T-helper 1 cell (primary cell): ENCODE measurements around the gene SOX30.

Source experiments
- DNase-seq, 5 donors: peaks; one replicate each; pipeline ENCODE4 v3.0.0-alpha.2; 2012 to 2020

SOX30 gene

DNA sequence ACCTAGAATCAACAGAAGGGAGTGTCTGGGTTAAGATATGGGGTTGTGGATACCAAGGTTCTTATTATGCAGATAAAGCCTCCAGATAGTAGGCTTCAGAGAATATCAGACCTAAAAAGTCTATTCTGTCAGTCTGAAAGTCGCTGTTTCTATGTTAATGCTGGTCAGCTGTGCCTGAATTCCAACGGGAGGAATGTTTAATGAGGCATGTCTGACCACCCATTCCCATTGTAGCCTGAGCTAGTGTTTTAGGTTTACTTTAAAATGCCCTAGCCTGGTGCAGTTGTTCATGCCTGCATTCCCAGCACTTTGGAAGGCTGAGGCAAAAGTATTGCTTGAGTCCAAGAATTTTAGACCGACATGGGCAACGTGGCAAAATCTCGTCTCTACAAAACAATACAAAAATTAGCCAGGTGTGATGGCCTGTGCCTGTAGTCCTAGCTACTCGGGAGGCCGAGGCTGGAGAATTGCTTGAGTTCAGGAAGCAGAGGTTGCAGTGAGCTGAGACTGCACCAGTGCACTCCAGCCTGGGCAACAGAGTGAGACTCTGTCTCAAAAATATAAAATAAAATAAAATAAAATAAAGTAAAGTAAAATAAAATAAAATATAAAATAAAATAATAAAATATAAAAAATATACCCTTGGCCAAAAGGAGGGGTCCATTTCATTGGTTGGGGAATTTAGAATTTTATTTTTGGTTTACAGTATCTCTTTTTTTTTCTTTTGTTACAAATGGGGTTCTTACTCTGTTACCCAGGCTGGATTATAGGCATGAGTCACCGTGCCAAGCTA lies 7.8 kb upstream of the SOX30 start:
- no peak for DNase-seq

DNA sequence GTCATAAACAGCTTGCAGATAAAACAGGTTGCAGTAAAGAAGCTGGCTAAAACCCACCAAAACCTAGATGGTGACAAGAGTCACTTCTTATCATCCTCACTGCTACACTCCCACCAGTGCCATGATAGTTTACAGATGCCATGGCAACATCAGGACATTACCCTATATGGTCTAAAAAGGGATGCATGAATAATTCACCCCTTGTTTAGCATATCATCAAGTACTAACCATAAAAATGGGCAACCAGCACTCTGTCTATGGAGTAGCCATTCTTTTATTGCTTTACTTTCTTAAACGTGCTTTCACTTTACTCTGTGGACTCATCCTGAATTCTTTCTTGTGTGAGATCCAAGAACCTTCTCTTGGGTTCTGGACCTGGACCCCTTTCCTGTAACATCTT lies 6.7 kb upstream of the SOX30 start:
- DNase-seq = no peak

DNA sequence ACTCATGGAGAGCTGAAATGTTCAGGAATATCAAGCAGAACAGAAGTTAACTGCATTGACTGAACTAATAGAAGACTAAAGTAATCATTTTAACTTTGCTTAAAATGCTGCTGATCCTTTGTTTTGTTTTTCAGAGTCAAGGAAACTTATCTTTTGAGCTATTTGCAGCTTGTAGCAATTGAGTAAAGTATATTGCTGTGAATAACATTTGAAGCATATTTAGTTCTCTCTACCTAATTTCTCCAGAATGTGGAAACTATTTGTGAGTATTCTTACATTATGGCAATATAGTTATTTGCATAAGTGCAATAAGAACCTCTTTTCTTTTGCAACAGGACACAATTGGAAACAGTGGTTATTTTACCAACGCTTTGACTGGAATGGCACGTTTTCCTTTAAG lies 5.3 kb upstream of the SOX30 start:
- DNase-seq = no peak

DNA sequence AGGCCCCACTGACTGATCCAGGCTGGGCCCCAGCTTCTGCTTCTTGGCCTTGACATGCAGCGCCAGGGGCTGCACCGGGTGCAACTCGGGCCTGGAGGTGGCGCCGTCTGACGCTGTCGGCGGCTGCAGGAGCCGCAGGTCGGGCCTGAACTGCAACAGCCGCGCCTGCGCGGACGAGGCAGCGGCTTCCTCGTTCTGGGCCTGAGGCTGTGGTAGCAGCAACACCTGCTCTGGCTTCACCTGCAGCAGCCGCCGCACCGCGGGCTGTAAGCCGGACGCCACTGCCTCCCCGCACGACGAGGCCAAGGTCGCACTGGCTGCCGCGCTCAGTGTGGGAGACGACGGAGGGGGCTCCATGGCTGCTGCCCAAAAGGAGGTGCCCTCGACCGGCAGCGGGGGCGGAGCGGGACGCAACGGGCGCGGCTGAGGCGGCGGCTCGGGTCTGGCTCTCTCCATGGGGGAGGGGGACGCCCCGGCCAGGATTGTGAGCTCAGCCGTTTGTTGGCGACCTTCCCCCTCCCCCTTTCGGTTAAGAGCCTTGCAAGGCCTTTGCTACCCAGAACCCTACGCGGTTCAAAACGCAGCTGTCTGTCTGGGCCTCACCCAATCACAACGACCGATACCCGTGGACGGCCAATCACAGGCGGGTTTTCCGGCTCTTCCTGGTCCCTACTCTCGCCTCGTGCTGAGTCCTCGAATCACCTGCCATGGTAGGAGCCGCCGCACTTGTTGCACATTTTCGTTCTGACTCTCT lies 438 bp downstream of the SOX30 start:
- peak; percentile 68 to 91 (median 72) for DNase-seq

DNA sequence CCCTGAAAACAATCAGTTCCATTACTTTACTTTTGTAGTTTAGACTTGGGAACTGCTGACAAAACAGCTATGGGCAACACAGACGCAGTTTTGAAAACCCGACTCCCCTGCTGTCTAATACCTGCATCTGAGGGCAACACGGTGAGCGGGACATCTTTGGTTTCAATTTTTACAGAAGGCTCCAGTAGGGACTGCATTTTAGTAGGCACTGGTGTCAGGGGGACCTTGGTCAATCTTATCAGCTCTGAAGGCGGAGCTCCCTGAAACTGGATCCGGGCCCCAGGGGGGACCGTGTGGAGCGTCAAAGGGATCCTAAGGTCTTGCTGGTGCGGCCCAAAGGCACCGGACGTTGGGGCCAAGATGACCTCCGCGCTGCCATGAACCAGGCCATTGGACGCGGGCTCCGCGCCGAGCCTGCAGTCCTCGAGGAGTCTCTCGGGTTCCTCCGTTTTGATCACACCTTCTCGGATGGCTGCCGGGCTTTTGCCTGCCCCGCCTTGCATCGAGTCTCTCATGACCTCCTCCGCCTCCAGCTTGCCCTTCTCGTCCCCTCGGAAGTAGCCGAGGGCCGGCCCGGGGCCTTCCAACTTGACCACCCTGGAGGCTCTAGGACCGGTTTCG lies 1.1 kb downstream of the SOX30 start:
- no peak for DNase-seq

DNA sequence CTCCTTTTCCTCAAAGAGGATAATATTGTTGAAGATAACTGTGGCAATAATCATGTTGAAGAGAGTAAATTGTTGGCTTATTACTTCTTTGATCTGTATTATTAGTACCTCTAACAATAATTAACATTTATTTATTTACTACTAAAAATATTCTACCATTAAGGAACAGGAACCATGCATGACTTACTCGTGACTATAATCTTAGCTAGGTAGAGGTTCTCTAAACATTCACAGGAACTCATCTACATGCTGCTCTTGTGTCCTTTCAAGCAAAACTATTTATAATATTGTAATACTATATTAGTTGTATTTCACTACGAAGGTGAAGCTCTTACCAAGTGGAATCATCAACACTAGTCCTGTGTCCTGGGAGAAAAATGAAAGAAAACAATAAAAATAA lies 3.1 kb downstream of the SOX30 start:
- no peak for DNase-seq

DNA sequence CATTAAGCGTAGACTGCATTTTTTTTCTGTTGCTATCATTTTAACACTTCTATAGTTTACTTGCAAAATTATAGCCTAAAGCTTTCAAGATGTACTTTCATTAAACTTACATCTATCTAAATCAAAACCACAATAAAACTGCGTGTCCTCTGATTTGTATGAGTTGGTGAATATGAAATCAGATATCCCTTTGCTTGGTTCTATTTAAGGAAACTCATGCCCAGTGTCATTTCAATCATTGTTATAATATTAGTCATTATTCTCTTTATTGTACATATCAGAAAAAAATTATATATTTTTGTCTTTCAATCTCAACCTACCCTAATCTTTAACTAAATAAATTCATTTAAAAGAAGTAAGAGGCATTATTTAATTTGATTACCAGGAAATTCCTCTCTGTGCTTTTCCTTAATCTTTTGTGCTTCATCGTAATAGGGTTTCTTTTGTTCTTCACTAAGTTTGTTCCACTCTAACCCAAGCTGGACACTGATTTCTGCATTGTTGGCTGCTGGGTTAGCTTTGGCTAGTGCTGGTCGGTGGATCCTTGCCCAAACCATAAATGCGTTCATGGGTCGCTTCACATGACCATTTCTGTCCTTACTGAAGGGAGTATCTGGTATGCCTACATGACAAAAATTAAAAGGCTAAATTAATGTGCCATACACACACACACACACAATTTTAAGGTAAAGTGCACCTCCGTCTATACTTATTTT lies 3.8 kb downstream of the SOX30 start:
- no peak for DNase-seq

DNA sequence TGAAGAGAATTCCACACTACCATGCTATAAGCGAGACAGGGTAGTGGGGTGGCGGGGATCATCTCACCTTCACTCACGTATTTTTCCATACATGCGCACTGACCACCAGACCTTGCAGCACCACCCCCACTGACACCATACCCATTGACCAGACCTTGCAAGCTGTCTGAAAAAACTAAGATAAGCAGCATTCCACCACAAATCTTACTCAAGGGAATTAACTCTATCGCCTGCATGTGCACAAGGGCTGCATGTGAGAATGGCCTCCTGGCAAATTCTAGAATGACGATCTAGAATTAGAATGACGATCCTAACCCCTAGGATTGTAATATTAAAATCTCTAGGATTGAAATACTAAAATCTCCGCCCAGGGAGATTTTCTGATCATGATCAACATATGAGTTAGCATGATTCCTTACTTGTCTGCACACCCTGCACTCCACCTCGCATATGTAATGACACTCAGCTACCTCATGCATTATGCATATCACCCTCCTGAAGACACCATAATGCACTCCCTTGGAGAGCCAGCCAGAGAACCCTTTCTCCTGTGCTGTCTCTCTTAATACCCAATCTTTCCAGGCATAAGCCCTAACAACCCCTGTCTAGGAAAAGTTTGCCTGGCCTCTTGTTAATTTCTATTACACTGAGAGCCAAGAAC lies 11.7 kb downstream of the SOX30 start:
- no peak for DNase-seq

DNA sequence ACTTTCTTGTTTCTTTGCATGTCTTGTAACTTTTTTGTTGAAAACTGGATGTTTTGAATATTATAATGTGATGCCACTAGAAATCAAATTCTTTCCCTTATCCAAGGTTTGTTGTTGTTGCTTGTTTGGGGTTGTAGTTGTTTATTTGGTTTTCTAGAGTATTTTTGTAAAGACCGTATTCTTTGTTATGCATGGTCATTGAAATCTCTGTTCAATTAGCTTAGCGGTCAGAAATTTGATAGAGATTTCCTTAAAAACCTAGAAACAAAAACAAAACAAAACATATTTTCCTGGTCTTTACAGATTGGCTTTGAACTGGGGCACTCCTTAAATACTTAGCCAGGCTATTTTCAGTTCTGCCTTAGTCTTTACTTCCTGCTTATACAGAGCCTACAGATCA lies 21.9 kb downstream of the SOX30 start:
- no peak for DNase-seq

DNA sequence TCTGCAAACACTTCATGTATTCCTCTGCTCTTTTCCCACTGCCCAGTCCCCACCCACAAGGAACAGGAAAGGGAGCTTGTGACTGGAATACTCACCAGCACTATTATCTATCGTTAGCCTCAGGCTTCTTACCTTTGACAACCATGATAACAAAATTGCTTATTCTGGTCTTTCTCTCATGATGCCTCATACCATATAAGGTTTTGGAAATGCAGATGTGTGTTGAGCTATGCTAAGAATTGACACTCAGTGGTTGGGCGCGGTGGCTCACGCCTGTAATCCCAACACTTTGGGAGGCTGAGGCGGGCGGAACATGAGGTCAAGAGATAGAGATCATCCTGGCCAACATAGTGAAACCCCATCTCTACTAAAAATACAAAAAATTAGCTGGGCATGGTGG lies 25.4 kb downstream of the SOX30 start:
- no peak for DNase-seq

DNA sequence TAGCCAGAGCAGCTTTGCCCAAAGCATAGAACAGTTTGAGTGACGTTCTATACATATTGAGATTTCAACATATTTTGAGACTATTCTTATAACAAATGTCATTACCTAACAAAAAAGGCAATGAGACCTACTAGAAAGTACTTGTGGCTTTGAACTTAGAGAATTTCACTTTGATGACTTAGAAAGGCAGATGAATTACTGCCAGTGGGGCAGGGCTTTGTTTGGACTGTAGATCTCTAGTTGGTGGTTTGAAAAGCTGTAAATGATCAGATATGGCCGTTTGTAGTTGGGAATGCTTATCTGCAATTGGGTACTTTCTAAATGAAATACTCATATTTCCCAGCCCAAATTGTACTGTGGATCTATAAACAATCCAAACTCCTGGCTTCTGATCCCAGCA lies 28.1 kb downstream of the SOX30 start:
- DNase-seq = no peak

DNA sequence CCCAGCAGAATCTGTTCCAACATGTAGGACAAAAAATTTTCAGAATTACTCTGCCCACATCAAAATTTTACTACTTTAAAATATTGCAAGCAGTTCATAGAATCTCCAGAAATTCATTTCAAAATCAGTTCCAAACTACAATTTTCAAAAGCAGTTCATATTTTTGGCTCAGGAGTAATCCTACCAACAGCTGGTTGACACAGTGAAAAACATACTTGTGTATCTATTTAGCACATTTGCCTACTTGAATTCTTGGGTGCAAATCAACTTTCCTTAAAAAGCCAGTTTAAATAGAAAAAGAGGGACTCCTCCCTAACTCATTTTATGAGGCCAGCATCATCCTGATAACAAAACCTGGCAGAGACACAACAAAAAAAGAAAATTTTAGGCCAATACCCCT lies 31.5 kb downstream of the SOX30 start:
- no peak for DNase-seq

DNA sequence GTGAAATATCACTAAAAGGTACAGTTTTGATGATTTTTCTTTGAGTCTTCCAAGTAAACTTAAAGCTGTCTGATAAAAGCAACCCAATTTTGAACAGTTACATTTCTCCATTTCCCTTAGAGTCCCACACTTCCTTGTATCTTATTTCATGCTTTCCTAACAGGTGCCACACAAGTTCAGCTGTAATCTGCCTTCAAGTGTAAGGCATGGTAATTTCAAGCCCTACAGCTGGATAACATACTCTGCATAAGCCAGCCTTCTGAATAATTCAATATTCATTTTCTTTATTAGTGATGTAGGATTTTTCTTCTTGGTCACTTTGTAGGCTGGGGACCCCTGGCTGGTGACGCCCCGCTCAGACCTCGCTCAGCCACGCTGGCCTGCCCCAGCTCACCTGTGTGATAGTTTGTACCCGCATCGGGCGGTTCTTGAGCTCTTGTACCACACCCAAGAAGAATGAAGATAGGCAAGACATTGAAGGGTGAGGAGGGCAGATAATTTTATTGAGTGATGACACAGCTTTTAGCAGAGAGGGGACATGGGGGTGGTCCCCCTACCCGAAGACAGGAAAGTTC lies 34.0 kb downstream of the SOX30 start:
- DNase-seq = no peak

DNA sequence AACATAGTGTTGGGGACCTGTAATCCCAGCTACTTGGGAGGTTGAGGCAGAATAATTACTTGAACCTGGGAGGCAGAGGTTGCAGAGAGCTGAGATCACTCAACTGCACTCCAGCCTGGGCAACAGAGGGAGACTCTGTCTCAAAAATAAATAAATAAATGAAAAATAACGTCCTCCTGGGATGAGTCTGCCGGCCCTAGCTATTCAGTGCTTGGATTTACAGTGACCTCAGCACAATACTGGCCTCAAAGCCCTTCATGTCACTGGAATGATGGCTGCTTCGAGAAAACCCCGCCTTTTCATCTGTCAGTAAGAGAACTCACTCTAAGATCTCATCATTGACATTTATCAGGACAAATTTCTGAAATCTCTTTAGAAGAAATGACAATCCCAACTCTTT lies 35.5 kb downstream of the SOX30 start:
- DNase-seq = no peak

DNA sequence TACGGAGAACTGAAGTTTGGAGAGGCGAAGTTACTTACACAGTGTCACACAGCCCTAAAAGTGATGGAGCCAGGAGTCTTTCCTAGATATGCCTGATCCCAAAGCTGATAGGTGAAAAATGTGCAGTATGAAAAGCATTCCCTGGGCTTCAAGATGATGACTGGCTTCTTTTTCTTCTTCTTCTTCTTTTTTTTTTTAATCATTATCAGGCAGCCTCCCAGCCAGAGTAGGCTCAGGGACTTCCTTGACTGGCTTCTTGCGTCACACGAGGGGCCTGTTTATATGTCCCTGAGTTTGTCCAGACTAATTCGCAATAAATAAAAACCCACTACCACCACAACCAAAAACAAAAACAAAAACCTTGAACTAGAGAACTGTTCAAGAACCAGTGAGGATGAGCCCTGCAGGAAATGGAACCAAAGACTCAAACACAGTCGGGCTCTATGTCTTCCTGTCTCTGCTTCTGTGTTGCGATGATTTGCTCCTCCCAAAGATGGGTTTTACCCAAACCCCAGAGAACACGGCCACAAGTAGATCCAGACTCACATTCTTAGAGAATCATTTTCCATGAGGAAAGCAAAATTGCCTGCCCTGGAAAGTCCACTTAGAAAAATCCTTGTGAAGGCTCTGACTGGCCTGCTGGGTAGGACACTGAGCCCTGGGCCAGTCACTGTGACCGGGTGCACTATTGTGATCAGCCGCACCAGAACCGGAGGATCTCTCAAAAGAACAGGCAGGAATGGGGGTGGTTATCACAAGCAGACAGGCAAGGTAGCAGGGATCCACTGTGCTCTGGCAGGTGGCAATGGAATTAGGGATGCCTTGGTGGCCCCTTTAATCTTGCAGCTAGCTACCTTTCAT lies 38.6 kb downstream of the SOX30 start:
- DNase-seq = peak in 2 of 5 donors; percentile 9 to 43

DNA sequence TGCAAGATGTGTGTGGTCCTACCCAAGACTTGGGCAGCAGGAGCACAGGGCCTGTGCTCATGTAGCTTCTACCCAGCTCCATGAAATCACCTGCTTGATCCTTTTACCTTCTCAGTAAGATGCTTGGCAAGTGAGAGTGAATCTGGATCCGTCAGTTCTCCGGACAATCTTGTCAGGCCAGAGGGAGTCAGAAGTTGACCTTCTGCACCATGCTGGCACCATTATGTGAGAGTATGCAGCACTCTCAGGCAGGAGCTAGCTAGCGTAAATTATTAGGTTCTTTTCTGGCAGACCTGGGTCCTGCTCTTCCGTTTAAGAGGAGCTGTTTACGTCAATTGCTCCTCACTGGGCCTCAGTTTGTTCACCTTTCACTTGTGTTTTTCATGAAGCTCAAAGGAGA lies 39.7 kb downstream of the SOX30 start:
- DNase-seq = no peak

DNA sequence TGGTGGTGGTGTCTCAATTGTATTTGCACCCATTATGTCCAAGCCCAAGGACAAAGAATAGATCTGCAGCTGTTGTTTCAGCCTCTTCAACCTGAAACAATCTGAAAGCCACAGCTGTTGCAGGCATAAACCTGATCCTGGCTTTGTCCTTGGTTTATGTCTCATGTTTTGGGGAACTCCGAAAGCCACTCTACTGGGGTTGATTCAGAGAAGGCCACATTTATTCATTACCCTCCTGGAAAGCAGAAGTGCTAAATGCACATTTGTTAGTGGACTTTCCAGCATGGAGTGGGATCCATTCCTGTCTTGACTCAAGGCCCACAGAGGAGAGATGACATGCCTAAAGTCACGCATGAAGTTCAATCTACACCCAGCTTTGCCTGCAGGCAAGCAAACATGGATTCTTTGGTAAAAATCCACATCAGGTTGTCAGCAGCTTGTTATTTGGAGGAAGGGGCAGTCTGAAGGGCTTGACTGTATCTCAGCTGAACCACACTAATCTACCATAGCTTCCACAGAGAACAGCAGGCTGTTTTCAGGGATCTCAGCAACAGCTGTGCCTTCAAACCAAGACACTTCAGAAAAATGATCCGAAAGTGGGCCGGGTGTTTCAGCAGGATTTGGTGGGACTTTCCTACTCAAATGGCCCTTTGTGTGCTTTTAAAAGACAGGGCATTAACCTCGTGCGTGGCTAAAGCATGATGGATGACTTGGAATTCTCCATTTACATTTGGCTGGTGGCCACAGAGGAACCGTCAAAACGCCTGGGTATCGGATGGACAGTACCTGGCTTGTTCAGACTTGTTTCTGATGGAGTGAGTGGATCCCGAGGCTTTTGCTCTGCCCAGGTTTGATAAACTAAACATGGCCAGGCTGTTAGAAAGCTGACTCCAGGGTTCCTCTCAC lies 40.4 kb downstream of the SOX30 start:
- no peak for DNase-seq

DNA sequence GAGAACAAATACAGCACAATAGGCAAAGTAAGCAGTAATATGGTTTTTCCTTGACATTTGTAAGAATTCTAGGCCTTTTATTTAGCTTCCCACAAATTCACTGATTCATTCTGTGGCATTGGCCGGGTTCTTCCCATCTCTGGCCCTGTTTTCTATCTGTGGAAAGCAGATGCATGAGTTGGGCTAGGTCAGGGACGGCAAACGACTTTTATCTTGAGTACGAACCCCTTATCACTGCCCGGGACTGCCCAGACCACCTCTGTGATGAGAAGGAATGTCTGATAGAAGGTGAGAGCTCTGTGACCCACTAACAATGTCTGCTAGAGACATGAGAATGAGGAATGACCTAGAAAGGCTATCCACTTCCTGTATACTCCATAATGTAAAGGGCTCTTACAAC lies 41.2 kb downstream of the SOX30 start:
- no peak for DNase-seq

DNA sequence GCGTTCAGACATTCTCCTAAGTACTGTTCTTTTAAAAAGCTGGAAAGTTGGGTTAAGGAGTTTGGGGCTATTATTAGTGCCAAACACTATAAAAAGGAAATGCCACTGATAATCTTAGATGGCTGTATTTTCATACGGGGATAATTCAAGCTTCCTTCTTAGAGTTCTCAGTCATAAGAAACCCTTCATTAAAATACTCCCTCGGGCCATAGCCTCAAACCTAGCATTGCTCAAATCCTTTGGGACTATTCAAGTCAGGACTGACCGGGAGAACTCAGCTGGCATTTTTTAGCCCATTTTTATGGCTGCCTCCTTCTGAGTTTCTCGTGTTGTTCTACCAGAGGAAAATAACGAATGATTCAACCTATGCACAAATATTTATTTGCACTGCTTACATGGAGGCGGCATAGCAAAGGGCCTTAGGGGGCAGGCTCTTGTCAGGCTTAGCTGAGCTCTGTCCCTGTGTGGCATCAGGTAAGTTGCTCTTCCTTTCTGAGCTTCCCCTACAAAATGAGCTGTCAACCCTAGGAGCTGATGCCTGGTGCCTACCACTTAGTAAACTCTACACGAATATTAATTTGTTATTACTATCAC lies 43.2 kb downstream of the SOX30 start:
- no peak for DNase-seq
